ENCODE results near the gene TBC1D16.

DNA sequence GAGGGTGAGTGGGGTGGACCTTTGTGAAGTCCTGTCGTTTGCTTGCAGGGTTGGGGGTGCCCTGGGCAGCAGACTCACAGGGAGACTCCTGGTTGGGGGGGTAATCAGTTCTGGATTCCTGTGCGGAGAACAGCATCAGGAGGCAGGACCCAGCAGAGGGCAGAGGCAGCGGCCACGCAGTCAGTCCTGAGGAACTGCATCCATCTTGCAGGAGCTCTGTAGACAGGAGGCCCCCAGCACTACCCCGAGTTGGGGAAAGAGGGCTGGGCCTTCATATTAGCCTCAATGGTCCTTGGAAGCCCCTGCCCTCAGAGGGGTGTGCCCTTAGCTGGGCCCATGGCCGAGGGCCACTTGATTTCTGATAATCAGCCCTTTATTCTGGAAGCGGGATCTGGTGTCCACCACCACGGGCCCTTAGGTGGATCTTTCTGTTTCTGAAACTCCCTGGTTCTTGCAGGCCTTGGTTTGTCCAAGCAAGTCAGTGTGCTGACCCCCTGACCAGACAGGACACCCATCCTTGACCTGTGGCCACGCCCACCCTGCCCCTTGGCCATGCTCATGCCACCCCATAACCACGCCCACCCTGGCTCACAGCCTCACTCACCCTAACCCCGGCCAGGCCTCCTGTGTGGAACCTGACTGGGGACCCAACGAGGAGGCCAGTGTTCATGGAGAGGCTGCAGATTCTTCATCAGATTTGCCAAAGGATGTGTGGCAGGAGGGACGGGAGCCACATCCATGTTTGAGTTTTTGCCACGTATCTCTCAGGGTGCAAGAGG lies 122.9 kb downstream of the TBC1D16 start:
- TF ChIP-seq, protein P1, sequence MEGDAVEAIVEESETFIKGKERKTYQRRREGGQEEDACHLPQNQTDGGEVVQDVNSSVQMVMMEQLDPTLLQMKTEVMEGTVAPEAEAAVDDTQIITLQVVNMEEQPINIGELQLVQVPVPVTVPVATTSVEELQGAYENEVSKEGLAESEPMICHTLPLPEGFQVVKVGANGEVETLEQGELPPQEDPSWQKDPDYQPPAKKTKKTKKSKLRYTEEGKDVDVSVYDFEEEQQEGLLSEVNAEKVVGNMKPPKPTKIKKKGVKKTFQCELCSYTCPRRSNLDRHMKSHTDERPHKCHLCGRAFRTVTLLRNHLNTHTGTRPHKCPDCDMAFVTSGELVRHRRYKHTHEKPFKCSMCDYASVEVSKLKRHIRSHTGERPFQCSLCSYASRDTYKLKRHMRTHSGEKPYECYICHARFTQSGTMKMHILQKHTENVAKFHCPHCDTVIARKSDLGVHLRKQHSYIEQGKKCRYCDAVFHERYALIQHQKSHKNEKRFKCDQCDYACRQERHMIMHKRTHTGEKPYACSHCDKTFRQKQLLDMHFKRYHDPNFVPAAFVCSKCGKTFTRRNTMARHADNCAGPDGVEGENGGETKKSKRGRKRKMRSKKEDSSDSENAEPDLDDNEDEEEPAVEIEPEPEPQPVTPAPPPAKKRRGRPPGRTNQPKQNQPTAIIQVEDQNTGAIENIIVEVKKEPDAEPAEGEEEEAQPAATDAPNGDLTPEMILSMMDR (IDR thresholded peaks at IDR 0.05) = no peak
- TF ChIP-seq POLR2A (IDR thresholded peaks at IDR 0.05) = no peak

All from right lobe of liver (tissue), 4 donors.